ENCODE measurements around the gene SPATA32.

Gene SPATA32

DNA sequence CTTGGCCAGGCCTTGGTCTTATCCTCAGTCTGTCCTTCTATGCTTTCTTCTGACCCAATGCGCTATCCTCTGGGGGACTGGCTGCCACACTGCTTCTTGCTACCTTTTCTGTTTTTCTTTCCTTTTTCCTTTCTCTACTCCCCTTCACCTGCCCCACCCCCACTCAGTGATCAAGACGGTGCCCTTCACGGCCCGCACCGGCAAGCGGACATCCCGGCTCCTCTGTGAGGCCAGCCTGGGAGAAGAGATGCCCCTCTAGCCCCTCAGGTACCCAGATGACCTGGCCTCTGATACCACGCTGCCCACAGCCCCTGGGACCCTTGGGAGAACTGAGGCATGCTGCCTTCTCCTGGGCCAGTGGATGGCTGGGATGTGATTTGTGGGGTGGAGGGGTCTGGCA is 15.6 kb downstream of the SPATA32 start:
- no peak for DNase-seq

- no peak for DNase-seq
Measured at GRCh38 chr17:45244725-45245656, 16.9 kb downstream of the SPATA32 start.

GRCh38 chr17:45243750-45244149 is 18.1 kb downstream of the SPATA32 start:
- DNase-seq: no peak

DNA sequence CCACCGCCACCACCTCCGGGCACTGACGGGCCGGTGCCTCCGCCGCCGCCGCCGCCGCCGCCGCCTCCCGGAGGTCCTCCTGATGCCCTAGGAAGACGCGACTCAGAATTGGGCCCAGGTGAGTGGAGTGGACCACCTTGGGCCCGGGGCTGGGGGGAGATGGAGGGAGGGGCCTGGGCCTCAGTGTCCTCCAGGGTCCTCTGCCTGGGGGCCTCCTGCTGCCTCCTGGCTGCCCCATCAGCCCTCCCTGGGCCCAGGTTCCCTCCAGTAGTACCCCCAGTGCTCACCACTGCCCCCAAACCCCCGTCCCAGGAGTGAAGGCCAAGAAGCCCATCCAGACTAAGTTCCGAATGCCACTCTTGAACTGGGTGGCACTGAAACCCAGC is 19.9 kb downstream of the SPATA32 start:
- DNase-seq: no peak

DNA sequence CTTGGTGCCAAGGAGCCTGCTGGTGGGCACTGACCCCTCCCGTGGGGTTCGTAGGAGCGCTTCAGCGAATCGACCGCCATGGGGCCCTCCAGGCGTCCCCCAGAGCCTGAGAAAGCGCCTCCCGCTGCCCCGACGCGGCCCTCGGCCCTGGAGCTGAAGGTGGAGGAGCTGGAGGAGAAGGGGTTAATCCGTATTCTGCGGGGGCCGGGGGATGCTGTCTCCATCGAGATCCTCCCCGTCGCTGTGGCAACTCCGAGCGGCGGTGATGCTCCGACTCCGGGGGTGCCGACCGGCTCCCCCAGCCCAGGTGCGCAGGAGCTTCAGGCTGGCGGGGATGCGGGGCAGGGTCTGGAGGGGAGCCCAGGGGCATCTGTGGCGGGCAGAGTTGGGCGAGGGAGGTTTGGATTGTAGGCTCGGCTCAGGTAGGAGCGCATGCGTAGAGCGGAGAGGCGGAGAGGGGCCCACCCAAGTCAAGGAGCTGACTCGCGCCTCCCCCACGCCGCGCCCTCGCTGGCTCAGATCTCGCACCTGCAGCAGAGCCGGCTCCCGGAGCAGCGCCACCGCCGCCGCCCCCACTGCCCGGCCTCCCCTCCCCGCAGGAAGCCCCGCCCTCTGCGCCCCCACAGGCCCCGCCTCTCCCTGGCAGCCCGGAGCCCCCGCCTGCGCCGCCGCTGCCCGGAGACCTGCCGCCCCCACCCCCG is 20.4 kb downstream of the SPATA32 start:
- no peak for DNase-seq

DNA sequence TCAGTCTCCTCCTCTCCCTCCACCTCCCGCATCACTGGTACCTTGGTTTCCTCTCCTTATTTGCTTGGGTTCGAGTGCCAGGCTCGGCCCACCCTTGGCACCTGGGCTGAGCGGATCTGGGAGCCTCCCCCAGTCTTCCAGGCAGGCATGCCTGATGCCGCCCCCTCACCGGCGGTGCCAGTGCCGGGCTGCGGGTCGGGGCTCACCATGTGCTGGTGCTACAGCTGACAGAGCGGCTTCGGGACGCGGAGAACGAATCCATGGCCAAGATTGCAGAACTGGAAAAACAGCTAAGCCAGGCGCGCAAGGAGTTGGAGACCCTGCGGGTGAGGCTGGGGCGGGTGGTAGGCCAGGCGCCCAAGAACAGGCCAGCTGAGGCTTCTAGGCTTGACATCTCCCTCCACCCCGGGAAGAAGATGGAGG is 21.0 kb downstream of the SPATA32 start:
- DNase-seq: no peak

DNA sequence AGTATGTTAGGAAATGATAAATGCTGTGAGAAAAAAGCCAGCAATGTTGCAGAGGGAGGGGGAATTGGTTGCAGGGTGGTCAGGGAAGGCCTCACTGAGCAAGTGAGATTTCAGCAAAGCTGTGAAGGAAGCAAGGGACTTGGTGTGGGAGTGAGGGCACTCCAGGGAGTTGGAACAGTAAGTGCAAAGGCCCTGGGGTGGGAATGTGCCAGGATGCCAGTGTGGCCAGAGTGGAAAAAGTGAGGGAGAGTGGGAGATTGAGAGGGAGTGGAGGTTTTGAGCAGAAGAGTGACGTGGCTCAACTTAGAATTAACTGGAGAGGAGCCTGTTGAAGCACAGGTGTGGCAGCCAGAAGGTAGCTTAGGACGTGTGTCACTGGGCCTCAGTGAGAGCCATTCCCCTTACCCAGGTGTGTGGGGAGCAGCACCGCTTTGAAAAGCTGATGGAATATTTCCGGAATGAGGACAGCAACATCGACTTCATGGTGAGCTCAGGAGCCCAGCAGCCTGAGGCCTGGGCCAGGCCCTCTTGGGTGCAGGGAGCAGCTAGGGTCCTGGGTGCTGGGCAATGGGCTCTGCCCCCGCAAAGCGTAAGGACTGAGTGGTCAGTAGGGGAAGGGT is 23.6 kb downstream of the SPATA32 start:
- DNase-seq: no peak

GRCh38 chr17:45237686-45238085 is 24.2 kb downstream of the SPATA32 start:
- DNase-seq: no peak

DNA sequence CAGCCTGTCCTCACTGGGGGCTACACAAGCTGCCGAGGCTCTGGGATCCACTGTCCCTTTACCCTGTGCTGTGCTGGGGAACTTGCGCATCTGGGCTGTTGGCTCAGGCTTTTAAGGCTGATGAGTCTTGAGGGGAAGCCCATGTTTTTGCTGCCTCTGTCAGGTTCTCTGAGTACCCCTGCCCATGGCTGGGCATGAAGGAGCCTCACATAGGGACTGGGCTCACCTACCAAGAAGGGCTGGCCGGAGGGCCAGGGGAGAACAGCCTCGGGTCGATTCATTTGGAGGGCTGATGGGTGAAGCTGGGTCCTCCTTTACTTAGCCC is 25.6 kb downstream of the SPATA32 start:
- DNase-seq: no peak

DNA sequence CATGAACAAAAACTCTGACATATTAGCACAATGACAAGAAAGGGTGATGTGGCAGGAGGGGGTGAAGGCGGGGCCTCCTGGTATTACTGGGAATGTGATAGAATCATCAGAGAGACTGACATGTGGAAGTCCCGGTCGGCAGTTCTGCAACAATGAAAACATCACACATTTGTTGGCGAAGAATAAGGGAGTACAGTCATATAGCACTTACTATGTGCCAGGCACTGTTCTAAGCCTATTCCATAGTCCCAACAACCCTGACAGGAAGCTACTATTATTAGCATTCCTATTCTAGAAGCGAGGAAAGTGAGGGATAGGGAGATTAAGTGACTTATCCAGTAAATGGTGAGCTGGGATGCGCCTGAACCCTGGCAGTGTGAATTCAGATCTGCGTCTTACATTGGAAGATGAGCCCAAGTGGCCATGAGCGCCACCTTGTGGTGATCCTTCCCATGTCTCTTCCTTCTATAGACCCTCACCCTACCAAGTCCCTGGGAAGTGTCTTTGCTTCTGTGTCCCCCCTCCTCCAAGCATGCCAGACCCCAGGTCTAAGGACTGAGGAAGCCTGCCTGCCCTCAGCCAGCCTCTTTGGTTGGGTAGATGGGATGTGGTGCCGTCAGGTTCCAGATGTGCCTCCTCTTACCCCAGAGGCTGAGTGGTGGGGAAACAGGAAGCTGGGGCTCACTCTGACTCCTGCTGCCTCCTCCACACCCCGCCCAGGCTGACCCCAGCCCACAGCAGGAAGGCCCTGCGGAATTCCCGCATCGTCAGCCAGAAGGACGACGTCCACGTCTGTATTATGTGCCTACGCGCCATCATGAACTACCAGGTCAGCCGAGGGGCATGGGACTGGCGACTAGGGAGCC is 26.2 kb downstream of the SPATA32 start:
- DNase-seq: peak; percentile 13

DNA sequence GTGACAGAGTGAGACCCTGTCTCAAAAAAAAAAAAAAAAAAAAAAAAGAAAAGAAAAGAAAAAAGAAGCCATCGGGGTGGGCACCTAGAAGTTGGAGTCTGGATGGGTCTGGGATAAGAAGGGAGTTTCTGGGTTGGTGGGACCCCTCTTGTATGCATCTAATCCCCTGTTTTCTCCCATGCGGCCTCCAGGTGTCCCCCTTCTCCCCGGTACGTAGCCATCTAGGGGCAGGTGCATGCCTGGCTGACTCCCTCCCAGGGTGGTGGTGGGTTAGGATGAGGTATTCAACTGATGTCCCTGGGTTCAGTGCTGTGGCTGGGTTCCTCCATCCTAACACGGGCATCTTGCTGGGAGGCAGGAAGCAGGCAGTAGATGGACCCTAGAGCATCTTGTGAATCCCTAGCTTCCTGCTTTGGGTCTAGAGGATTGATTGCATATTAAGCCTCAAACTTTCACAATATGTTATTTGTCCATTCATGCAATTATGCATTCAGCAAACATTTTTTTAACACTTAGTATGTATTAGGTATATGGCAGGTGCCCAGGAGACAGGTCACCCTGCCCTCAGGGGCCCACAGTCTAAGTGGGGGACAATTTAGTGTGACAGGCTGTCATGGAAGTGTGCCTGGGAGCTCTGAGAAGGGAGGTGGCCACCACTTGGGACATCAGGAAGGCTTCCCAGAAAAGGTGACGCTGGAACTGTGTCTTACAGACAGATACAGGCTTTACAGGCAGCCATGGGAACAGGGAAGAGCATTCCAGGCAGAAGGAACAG is 27.1 kb downstream of the SPATA32 start:
- no peak for DNase-seq

DNA sequence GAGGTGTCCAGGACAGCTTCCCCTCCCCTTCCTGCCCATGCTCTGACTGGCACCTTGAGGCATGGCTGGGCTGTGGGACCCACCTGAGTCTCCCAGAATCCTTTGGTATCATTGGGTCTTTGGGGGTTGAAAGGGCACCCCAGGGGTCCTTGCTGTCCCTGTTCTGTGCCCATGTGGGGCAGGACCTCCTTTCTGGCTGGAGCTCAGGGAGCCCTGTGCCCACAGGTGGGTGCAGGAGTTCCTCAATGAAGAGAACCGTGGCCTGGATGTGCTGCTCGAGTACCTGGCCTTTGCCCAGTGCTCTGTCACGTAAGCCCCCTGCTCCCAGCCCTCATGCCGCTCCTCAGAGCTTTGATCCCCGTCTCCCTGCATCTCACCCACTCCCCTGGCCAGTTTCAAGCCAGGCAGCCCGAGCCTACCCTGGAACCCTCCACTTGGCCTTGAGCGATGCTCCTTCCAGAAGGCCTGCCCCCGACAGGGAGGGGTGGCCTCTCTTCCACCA is 28.4 kb downstream of the SPATA32 start:
- DNase-seq: no peak

DNA sequence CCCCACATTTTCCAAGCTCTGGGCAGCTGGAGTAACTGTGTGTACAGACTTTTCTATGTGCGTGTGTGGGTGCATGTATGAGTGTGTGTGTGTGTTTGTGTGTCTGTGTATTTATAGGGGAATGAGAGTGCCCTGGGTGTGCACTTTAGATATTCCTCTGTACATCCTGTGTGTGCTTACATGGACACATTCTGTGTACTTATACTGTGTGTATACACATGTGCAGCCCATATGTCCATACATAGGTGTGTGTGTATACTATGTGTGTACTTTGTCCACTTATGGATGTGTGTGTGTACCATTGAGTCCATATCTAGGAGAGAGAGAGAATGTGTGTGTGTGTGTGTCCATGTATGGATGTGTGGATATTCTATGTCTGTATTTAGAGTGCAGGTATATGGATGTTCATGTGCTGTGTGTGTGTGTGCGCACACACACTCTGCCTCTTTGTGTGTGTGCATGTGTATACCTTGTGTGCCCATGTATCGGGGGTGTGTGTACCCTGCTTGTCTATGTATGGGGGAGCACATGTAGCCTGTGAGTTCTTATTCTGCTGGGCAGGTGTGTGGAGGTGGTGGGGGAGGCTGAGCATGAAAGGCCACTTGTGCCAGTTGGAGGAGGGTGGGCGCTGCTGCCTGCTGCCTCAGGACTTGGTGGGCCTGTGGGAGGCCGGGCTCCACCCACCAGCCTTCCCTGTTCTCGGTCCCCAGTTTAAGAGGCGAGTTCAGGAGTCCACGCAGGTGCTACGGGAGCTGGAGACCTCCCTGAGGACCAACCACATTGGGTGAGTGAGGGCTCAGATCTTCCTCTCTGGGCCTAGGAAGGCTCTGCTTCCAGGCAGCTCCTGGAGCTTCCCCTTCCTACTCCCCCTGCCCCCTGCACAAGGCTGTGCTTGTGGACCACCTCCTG is 29.1 kb downstream of the SPATA32 start:
- DNase-seq: no peak

- DNase-seq: no peak
Measured at GRCh38 chr17:45231481-45232116, 30.3 kb downstream of the SPATA32 start.

DNA sequence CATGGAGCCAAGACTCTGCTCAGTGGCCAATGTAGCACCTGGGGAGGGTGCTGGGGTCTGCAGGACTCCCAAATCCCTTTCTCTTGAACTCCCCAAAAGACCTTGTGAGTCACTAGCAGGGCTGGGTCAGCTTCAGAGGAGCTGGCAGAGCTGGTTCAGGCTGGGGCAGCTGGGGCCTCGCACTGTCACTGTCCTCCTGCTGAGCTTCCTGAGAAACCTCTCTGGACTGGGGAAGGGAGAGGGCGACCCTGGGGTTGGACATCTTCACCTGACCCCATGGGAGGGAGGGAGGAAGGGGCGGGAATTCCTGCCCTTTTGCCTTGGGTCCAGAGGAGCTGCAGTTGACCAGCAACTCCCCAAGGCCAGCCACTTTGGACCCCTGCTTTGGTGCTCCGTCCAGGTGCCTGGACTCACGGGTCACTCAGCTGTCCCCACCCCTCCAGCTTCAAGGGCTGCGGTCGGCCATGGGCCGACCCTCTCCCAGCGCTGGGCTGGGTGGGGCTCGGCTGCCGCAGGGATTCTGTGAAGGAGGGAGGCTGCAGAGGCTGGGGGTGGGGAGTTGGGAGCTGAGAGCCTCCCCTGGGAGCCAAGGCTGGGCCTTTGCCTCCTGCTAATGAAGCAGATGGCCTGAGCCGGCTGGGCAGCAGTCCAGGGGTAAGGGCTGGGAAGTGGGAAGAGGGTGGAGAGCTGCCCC is 31.0 kb downstream of the SPATA32 start:
- DNase-seq: no peak

DNA sequence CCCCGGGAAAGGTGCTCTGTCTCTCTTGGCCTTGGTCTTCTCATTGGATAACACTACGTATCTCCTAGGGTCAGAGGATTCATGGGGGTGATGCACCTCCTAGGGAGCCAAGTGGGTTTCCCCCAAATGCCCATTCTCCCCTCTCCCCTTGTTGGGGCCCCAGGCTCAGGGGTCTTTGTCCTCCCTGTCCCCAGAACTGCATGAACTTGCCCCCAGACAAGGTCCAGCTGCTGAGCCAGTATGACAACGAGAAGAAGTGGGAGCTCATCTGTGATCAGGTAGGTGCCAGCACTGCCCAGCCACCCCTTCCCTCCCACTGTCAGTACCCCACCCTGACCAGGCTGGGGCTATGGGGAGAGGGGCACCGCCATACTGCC is 31.5 kb downstream of the SPATA32 start:
- DNase-seq: no peak

- no peak for DNase-seq
Measured at GRCh38 chr17:45229681-45230409, 32.0 kb downstream of the SPATA32 start.

GRCh38 chr17:45228763-45229539 is 32.9 kb downstream of the SPATA32 start:
- peak; percentile 95 for DNase-seq
